ENCODE measurements around the gene EEFSEC. TPM values are rescaled to one million over a fixed set of nuclear protein-coding genes. Genes with fewer than 3 reads are reported as not detected.

EEFSEC gene
- total RNA-seq, 1 experiment from 2014 or later = 15.4 TPM

DNA sequence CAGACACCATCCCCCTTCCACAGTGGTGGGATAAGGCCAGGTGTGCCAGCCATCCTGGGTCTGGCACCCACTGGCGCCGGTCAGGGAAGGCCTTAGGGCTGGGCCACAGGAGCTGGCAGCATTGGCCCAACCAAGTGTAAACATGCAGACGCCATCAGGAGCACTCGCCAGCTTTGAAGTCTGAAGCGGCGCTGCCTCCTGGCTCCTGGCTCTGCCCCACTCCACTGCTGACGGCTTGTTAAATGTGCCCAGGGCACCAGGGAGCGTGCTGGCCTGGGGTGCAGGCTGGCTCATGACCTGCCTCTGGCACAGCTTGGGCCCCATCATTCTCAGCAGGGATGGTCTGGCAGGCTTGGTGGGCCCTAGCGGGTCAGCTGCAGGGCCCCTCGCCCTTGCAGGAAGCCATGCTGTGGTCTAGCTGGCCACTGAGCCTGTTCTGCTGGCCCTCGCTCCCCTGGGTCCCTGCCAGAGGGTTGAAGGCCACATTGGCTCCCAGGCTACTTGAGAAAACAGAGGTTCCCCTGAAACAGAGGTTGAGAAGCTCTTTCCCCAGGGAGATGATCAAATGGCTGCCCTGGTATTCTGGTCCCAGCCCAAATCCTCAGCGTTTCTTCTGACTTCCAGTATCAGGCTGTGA, 196.8 kb downstream of the EEFSEC start:
- intact Hi-C loops (cut with micrococcal nuclease; ENCODE audit: unreplicated experiment) = no loop called here
- BruUV-seq (replicated peaks) = no TSS peak
- H3K4me3 ChIP-seq (ENCODE audit: low read depth in 2 of 2, low read length in 2 of 2) = no peak overlapping the region
- POLR2A ChIA-PET = no interaction called here
- no peak for DNase-seq (ENCODE audit: low read depth, low spot score)
- no peaks in the 10 kb centered on the region for H3K4me1 ChIP-seq (ENCODE audit: control insufficient read depth, insufficient read depth, low read length)
- H3K27me3 ChIP-seq (ENCODE audit: control insufficient read depth, insufficient read depth, low read length) = no peaks in the 10 kb centered on the region
- no peaks in the 10 kb centered on the region for H3K36me3 ChIP-seq (ENCODE audit: control insufficient read depth, insufficient read depth, low read length)
- TF ChIP-seq, protein P1, sequence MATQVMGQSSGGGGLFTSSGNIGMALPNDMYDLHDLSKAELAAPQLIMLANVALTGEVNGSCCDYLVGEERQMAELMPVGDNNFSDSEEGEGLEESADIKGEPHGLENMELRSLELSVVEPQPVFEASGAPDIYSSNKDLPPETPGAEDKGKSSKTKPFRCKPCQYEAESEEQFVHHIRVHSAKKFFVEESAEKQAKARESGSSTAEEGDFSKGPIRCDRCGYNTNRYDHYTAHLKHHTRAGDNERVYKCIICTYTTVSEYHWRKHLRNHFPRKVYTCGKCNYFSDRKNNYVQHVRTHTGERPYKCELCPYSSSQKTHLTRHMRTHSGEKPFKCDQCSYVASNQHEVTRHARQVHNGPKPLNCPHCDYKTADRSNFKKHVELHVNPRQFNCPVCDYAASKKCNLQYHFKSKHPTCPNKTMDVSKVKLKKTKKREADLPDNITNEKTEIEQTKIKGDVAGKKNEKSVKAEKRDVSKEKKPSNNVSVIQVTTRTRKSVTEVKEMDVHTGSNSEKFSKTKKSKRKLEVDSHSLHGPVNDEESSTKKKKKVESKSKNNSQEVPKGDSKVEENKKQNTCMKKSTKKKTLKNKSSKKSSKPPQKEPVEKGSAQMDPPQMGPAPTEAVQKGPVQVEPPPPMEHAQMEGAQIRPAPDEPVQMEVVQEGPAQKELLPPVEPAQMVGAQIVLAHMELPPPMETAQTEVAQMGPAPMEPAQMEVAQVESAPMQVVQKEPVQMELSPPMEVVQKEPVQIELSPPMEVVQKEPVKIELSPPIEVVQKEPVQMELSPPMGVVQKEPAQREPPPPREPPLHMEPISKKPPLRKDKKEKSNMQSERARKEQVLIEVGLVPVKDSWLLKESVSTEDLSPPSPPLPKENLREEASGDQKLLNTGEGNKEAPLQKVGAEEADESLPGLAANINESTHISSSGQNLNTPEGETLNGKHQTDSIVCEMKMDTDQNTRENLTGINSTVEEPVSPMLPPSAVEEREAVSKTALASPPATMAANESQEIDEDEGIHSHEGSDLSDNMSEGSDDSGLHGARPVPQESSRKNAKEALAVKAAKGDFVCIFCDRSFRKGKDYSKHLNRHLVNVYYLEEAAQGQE (IDR thresholded peaks at IDR 0.05; ENCODE audit: insufficient read depth in 1 of 2, low read depth in 2 of 2, low read length in 1 of 2) = no peak
- TF ChIP-seq TCF7L2 (IDR thresholded peaks at IDR 0.05; ENCODE audit: low read depth, low read length) (no peak), SIN3A (IDR thresholded peaks at IDR 0.05; ENCODE audit: borderline replicate concordance, insufficient read depth, low read depth, low read length) (no peak), POLR2AphosphoS5 (IDR thresholded peaks at IDR 0.05; ENCODE audit: low read depth, low read length) (no peak)
- TF ChIP-seq, protein P2, sequence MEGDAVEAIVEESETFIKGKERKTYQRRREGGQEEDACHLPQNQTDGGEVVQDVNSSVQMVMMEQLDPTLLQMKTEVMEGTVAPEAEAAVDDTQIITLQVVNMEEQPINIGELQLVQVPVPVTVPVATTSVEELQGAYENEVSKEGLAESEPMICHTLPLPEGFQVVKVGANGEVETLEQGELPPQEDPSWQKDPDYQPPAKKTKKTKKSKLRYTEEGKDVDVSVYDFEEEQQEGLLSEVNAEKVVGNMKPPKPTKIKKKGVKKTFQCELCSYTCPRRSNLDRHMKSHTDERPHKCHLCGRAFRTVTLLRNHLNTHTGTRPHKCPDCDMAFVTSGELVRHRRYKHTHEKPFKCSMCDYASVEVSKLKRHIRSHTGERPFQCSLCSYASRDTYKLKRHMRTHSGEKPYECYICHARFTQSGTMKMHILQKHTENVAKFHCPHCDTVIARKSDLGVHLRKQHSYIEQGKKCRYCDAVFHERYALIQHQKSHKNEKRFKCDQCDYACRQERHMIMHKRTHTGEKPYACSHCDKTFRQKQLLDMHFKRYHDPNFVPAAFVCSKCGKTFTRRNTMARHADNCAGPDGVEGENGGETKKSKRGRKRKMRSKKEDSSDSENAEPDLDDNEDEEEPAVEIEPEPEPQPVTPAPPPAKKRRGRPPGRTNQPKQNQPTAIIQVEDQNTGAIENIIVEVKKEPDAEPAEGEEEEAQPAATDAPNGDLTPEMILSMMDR (IDR thresholded peaks at IDR 0.05) = no peak
- CTCF ChIA-PET = no interaction called here
- no peak for ATAC-seq
- no peak overlapping the region for H3K27ac ChIP-seq (ENCODE audit: low read length)
- in situ Hi-C loops (cut with HindIII; ENCODE audit: low pct_unique_long_range_greater_than_20kb, low sequenced_read_pairs) = no loop called here
- H3K9me3 ChIP-seq (ENCODE audit: control insufficient read depth, insufficient read depth, low read depth, low read length) = no peaks in the 10 kb centered on the region

DNA sequence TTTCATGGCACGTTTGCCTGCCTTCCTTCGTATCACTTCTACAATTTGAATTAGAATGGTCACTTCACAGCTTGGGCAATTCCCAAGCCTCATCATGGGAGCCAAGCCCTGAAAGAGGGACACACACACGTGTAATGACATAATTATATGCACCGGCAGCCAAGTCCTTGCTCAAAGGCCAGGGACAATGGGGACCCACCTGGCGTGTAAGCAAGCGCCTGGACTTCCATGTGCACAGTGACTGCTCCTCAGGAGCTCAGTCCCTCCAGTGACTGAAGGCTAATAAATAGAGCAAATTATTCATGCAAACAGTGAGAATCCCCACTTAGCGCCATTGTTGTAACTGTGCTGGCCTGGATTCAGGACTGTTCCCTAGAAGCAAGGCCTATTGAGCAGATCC, 198.3 kb downstream of the EEFSEC start:
- TF ChIP-seq, protein P1 (IDR thresholded peaks at IDR 0.05; ENCODE audit: insufficient read depth in 1 of 2, low read depth in 2 of 2, low read length in 1 of 2) = no peak
- TF ChIP-seq SIN3A (IDR thresholded peaks at IDR 0.05; ENCODE audit: borderline replicate concordance, insufficient read depth, low read depth, low read length) = no peak
- TF ChIP-seq, protein P2 (IDR thresholded peaks at IDR 0.05) = no peak
- TF ChIP-seq POLR2AphosphoS5 (IDR thresholded peaks at IDR 0.05; ENCODE audit: low read depth, low read length) = no peak
- no peak for TF ChIP-seq TCF7L2 (IDR thresholded peaks at IDR 0.05; ENCODE audit: low read depth, low read length)
- BruUV-seq (replicated peaks) = no TSS peak
- H3K9me3 ChIP-seq (ENCODE audit: control insufficient read depth, insufficient read depth, low read depth, low read length) = no peaks in the 10 kb centered on the region
- H3K36me3 ChIP-seq (ENCODE audit: control insufficient read depth, insufficient read depth, low read length) = no peaks in the 10 kb centered on the region
- H3K4me3 ChIP-seq (ENCODE audit: low read depth in 2 of 2, low read length in 2 of 2) = no peak overlapping the region
- H3K27ac ChIP-seq (ENCODE audit: low read length) = no peak overlapping the region
- intact Hi-C loops (cut with micrococcal nuclease; ENCODE audit: unreplicated experiment) (no loop called here), in situ Hi-C loops (cut with HindIII; ENCODE audit: low pct_unique_long_range_greater_than_20kb, low sequenced_read_pairs) (no loop called here)
- no peaks in the 10 kb centered on the region for H3K4me1 ChIP-seq (ENCODE audit: control insufficient read depth, insufficient read depth, low read length)
- POLR2A ChIA-PET = no interaction called here
- CTCF ChIA-PET = interaction anchor here (0.5 kb wide), 1 partner anchor 131 kb away, joined by 8 read pairs; no protein-coding TSS in a partner anchor
- DNase-seq (ENCODE audit: low read depth, low spot score) (no peak), ATAC-seq (no peak)
- no peaks in the 10 kb centered on the region for H3K27me3 ChIP-seq (ENCODE audit: control insufficient read depth, insufficient read depth, low read length)

Measured in Panc1 (cell line).